IPS-20b (cell line): ENCODE data around the gene RUNX2.

Experiments used
- H3K27ac ChIP-seq: one replicate; pipeline ENCODE4 v1.5.1; 2013; ENCODE audit warnings: low read length
- H3K27me3 ChIP-seq: 2 replicates; pipeline ENCODE4 v1.6.1; 2013; ENCODE audit warnings: mild to moderate bottlenecking, low read length, inconsistent platforms; ENCODE audit not compliant: insufficient read depth
- H3K36me3 ChIP-seq: 2 replicates; pipeline ENCODE4 v1.6.1; 2013; ENCODE audit warnings: low read depth, mild to moderate bottlenecking, inconsistent platforms, low read length, moderate library complexity; ENCODE audit not compliant: insufficient read depth
- H3K4me1 ChIP-seq: 2 replicates; pipeline ENCODE4 v1.6.1; 2013; ENCODE audit warnings: mild to moderate bottlenecking, control low read depth, inconsistent platforms, low read length, moderate library complexity; ENCODE audit not compliant: insufficient read depth
- H3K4me3 ChIP-seq: 2 replicates; pipeline ENCODE4 v1.5.1; 2013; ENCODE audit warnings: mild to moderate bottlenecking, low read length, inconsistent platforms
- H3K9ac ChIP-seq: 2 replicates; pipeline ENCODE4 v1.6.1; 2013; ENCODE audit warnings: low read depth, mild to moderate bottlenecking, inconsistent platforms, low read length, moderate library complexity
- H3K9me3 ChIP-seq: 2 replicates; pipeline ENCODE4 v1.6.1; 2013; ENCODE audit warnings: mild to moderate bottlenecking, low read depth, low read length, inconsistent platforms; ENCODE audit not compliant: insufficient read depth

RUNX2 gene

GRCh38 chr6:45574885-45575284 lies 246.8 kb downstream of the RUNX2 start:
- H3K27ac ChIP-seq: no peak overlapping the region
- no peak overlapping the region for H3K4me3 ChIP-seq
- H3K36me3 ChIP-seq: no peaks in the 10 kb centered on the region
- no peaks in the 10 kb centered on the region for H3K27me3 ChIP-seq
- H3K9me3 ChIP-seq: no peaks in the 10 kb centered on the region
- H3K4me1 ChIP-seq: no peaks in the 10 kb centered on the region
- H3K9ac ChIP-seq: no peak overlapping the region

GRCh38 chr6:45576648-45577624 lies 248.8 kb downstream of the RUNX2 start:
- Histone ChIP-seq H3K4me3 (no peak overlapping the region), H3K27me3 (no peaks in the 10 kb centered on the region), H3K27ac (no peak overlapping the region), H3K9ac (no peak overlapping the region), H3K36me3 (no peaks in the 10 kb centered on the region), H3K4me1 (no peaks in the 10 kb centered on the region), H3K9me3 (no peaks in the 10 kb centered on the region; the same call in 1 of the 2 replicates)

DNA sequence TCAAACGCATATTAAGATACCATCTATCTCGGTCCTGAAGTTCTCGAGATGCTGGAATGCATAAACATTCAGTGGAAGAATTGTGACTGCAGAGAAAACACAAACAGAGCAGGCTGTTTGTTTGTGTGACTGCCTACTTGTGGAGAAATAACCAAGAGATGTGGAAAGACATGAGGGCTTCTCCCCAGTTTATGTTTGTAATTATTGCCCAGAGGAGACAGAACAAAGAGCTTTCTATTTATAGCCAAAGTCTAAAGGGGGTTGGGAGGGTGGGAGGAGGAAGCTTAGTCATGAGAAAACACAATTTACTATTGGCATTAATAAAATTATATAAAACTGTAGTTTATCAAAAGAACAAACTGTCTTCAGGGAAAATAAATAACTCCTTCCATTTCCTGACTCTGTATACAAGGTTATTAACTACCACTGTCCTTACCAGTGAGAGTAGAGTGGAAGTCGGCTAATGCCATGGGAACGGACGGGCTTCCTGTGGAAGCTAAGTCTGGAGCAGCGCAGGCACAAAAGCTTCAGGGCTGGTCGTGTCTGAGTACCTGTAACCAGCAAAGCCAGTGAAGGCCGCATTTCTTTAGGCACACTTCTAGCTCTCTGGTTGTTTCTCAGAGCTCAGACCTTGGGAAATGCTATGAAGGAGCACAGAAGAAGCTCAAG lies 249.8 kb downstream of the RUNX2 start:
- Histone ChIP-seq H3K4me1 (no peaks in the 10 kb centered on the region), H3K27ac (no peak overlapping the region)

DNA sequence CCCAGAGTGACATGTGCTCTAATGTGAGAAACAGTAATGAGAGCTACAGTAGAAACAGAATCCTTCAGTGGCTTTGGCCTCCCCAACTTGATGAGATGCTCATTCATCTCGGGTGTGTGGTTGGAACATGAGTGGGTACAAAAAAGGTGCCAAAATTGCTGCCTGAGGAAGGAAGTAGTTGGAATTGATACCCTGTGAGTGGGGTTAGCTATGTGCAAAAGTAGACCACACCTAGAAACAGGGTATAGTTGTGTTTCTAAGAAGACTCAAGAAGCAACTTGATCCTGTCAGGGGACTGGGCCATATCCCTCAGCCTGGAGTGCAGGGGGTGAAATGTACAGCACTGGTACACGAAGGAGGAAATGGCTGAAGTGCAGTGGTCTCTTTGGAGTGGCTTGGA lies 256.0 kb downstream of the RUNX2 start:
- no peaks in the 10 kb centered on the region for H3K36me3 ChIP-seq
- no peaks in the 10 kb centered on the region for H3K4me1 ChIP-seq

More for the DNA sequence above, 249.8 kb downstream of the RUNX2 start:
- H3K9ac ChIP-seq: no peak overlapping the region
- no peaks in the 10 kb centered on the region for H3K36me3 ChIP-seq
- H3K9me3 ChIP-seq: no peaks in the 10 kb centered on the region; the same call in 1 of the 2 replicates
- no peak overlapping the region for H3K4me3 ChIP-seq
- no peaks in the 10 kb centered on the region for H3K27me3 ChIP-seq

DNA sequence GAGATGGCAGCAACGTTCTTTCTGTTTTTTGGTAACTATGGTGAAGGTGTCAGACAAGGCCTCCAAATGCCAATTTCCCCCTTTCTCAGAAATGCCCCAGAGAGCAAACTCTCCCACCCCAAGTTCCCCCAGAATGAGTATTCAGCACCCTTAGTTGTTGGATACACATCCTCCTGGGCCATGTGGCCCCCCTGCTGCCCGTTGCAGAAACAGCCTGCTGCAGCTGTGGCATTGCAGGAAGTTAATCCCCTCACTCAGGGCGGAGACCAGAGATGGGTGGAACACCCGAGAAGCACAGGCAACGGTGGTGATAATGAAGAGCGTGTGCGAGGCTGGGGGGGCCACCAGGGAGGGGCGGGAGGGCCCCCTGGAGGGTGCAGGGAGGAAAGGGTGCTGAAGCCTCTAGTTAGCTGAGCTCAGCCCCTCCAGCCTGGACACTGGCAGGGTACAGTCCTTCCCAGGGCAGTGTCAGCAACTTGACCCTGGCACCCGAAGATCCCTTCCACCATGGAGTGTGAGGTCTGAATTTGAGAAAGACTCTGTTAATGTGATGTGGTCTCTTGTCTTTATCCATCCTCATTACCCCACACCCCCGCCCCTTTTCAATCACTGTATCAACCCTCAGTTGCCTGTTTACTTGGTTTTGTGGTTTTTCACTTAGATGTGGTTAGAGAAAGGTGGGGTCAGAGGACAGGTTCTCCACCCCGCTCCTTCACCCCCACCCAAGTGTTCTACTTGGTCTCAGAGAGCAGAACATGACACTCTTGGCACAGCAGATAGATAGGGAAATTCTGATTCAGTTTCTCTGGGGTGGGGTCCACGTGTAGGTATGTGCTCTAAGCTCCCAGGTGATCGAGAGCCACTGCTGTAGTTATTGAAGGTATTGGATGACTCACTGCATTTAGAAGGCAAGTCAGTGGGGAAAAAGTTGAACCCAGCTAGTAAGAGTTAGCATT lies 258.4 kb downstream of the RUNX2 start:
- Histone ChIP-seq H3K4me3 (no peak overlapping the region), H3K9ac (no peak overlapping the region), H3K27ac (no peak overlapping the region), H3K27me3 (no peaks in the 10 kb centered on the region), H3K9me3 (no peaks in the 10 kb centered on the region; the same call in 1 of the 2 replicates), H3K36me3 (no peaks in the 10 kb centered on the region), H3K4me1 (peaks cover 6% of the 10 kb centered on the region)

More for the DNA sequence above, 256.0 kb downstream of the RUNX2 start:
- no peaks in the 10 kb centered on the region; the same call in 1 of the 2 replicates for H3K9me3 ChIP-seq
- H3K4me3 ChIP-seq: no peak overlapping the region
- H3K27ac ChIP-seq: no peak overlapping the region
- no peak overlapping the region for H3K9ac ChIP-seq
- H3K27me3 ChIP-seq: no peaks in the 10 kb centered on the region

DNA sequence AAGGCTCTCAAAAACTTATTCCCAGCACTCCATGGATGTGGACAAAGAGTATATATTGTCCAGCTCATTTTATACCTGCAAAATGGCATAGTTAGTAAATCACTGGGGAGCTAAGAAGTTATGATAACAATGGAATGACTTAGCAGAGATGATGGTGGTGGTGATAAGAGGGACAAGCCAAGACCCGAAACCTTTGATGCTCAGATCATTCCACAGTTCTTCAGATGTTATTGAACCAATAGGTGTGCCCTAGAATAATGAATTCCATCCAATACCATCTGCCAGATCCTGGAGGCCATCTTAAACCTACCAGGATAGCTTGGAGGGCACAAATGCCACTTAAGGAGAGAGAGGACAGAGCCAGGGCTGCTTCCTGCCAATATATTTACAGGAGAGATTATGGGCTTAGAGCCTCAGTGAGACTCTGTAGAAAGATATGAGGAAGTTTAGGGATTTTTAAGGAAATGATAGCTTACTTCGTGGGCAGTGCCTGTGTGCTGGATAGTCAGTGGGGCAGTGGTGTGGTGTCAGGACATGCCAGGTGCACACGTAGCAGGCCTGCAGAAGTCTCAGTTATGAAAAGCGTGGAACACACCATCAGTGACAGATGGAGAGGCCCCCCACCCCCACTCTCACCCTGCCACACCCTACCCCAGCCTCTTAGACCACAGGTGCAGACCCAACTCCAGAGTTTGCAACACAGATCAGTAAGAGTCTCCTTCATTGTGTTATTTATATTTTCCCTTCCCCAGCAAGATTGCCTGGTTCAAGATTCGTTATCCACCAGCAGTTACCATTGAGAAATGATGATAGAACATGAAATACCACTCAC lies 259.3 kb downstream of the RUNX2 start:
- no peaks in the 10 kb centered on the region for H3K27me3 ChIP-seq
- H3K9me3 ChIP-seq: no peaks in the 10 kb centered on the region
- no peaks in the 10 kb centered on the region for H3K36me3 ChIP-seq
- H3K4me3 ChIP-seq: no peak overlapping the region
- H3K9ac ChIP-seq: no peak overlapping the region
- no peak overlapping the region for H3K27ac ChIP-seq
- H3K4me1 ChIP-seq: peaks cover 16% of the 10 kb centered on the region

DNA sequence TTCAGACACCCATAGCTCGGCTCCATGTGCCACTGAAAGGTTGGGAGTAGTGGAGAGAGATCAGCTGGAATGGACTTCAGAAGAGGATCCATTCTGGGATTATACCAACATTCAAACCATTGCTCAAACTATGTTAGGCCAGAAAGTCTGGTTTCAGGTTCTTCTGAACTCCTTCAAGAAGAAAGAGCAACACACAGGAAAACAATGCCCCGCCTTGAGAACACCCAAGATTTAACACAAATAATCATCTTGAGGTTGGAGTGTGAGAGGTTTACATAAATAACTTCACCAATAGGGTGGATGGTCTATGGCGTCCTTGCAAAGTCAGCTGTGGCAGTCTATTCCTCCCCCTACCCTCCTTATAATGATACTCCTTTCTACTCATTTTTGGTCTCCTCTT lies 261.2 kb downstream of the RUNX2 start:
- no peaks in the 10 kb centered on the region for H3K27me3 ChIP-seq
- no peak overlapping the region for H3K4me3 ChIP-seq
- H3K9ac ChIP-seq: no peak overlapping the region
- no peak overlapping the region for H3K27ac ChIP-seq
- no peaks in the 10 kb centered on the region for H3K9me3 ChIP-seq
- H3K4me1 ChIP-seq: peaks cover 18% of the 10 kb centered on the region
- H3K36me3 ChIP-seq: no peaks in the 10 kb centered on the region

GRCh38 chr6:45590226-45590625 lies 262.1 kb downstream of the RUNX2 start:
- Histone ChIP-seq H3K36me3 (no peaks in the 10 kb centered on the region), H3K4me1 (peaks cover 18% of the 10 kb centered on the region), H3K9ac (no peak overlapping the region), H3K4me3 (no peak overlapping the region), H3K27ac (no peak overlapping the region), H3K9me3 (no peaks in the 10 kb centered on the region), H3K27me3 (no peaks in the 10 kb centered on the region)

GRCh38 chr6:45590696-45591184 lies 262.6 kb downstream of the RUNX2 start:
- H3K9ac ChIP-seq: no peak overlapping the region
- H3K27me3 ChIP-seq: no peaks in the 10 kb centered on the region
- no peaks in the 10 kb centered on the region for H3K36me3 ChIP-seq
- H3K4me3 ChIP-seq: no peak overlapping the region
- peaks cover 18% of the 10 kb centered on the region for H3K4me1 ChIP-seq
- H3K9me3 ChIP-seq: no peaks in the 10 kb centered on the region
- H3K27ac ChIP-seq: no peak overlapping the region

DNA sequence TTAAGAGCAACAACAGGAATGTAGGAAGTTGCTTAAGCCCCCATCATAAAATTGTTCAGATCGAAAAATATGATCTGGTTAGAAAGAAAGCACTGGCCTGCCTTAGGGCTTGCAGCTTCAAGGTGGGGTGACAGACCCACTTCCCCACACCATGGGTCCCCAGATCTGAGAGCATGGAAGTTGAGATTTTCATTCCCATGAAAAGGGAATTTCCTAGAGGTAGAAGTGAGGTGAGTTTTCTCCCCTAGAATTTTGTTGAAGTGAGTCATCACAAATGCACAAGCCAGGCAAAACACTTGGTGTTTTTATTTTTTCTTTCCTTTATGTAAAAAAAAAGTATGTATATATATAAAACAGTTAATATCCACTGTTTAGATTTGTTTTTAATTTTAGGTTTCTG lies 263.2 kb downstream of the RUNX2 start:
- no peak overlapping the region for H3K4me3 ChIP-seq
- H3K27ac ChIP-seq: no peak overlapping the region
- H3K27me3 ChIP-seq: no peaks in the 10 kb centered on the region
- no peak overlapping the region for H3K9ac ChIP-seq
- peaks cover 18% of the 10 kb centered on the region for H3K4me1 ChIP-seq
- H3K36me3 ChIP-seq: no peaks in the 10 kb centered on the region
- H3K9me3 ChIP-seq: no peaks in the 10 kb centered on the region
